ENCODE data around the gene RNU5B-1. TPM values are rescaled to one million over a fixed set of nuclear protein-coding genes. Genes with fewer than 3 reads are reported as not detected.

RNU5B-1 gene
- total RNA-seq, 4 donors from 2014 or later = not detected

- Histone ChIP-seq H3K27me3 (no peaks in the 10 kb centered on the region), H3K4me1 (peaks cover 9 to 12% of the 10 kb centered on the region in 2 donors), H3K4me3 (replicated peaks in 1 of 3) (no peak overlapping the region), H3K27ac (no peak overlapping the region), H3K9me3 (no peaks in the 10 kb centered on the region), H3K36me3 (no peaks in the 10 kb centered on the region)
- intact Hi-C loops (cut with DNase I) = no loop called here
- 81 to 92% methylated on average over 11 to 12 of the region's 16 CpGs for WGBS, 2 donors
- DNase-seq = no peak
- TF ChIP-seq POLR2A (IDR thresholded peaks at IDR 0.05) (no peak), CTCF (IDR thresholded peaks at IDR 0.05) (no peak)
Observed at GRCh38 chr15:65333148-65333820, 28.8 kb downstream of the RNU5B-1 start.

GRCh38 chr15:65333856-65334255, 29.4 kb downstream of the RNU5B-1 start:
- no peaks in the 10 kb centered on the region for H3K9me3 ChIP-seq
- no peaks in the 10 kb centered on the region for H3K27me3 ChIP-seq
- 80% methylated on average over 5 of the region's 5 CpGs for WGBS, 2 donors
- no peak for TF ChIP-seq POLR2A (IDR thresholded peaks at IDR 0.05)
- no peak for TF ChIP-seq CTCF (IDR thresholded peaks at IDR 0.05)
- H3K27ac ChIP-seq = no peak overlapping the region
- intact Hi-C loops (cut with DNase I) = no loop called here
- no peak overlapping the region for H3K4me3 ChIP-seq (replicated peaks in 1 of 3)
- peaks cover 3 to 6% of the 10 kb centered on the region in 2 donors for H3K4me1 ChIP-seq
- no peaks in the 10 kb centered on the region for H3K36me3 ChIP-seq
- DNase-seq = no peak

- WGBS, 2 donors = 74 to 97% methylated on average over 7 to 17 of the region's 20 CpGs
- intact Hi-C loops (cut with DNase I) = no loop called here
- TF ChIP-seq CTCF (IDR thresholded peaks at IDR 0.05) = no peak
- TF ChIP-seq POLR2A (IDR thresholded peaks at IDR 0.05) = no peak
Observed at GRCh38 chr15:65334586-65335231, 30.2 kb downstream of the RNU5B-1 start.

GRCh38 chr15:65335278-65336055, 31.0 kb downstream of the RNU5B-1 start:
- no peaks in the 10 kb centered on the region for H3K27me3 ChIP-seq
- no peaks in the 10 kb centered on the region for H3K36me3 ChIP-seq
- H3K4me1 ChIP-seq = no peaks in the 10 kb centered on the region
- DNase-seq = no peak
- 86 to 91% methylated on average over 17 to 19 of the region's 19 CpGs for WGBS, 2 donors
- TF ChIP-seq CTCF (IDR thresholded peaks at IDR 0.05) (no peak), POLR2A (IDR thresholded peaks at IDR 0.05) (no peak)
- no peak overlapping the region for H3K4me3 ChIP-seq (replicated peaks in 1 of 3)
- no peaks in the 10 kb centered on the region for H3K9me3 ChIP-seq
- H3K27ac ChIP-seq = no peak overlapping the region
- intact Hi-C loops (cut with DNase I) = no loop called here

More at GRCh38 chr15:65334586-65335231, 30.2 kb downstream of the RNU5B-1 start:
- Histone ChIP-seq H3K36me3 (no peaks in the 10 kb centered on the region), H3K9me3 (no peaks in the 10 kb centered on the region), H3K4me1 (no peaks in the 10 kb centered on the region), H3K27me3 (no peaks in the 10 kb centered on the region), H3K27ac (no peak overlapping the region), H3K4me3 (replicated peaks in 1 of 3) (no peak overlapping the region)
- no peak for DNase-seq

Measured in thyroid gland (tissue), 4 donors.